ENCODE measurements around the gene OGA. TPM values are rescaled to one million over a fixed set of nuclear protein-coding genes. Genes with fewer than 3 reads are reported as not detected.

Gene OGA
- total RNA-seq, 2 donors from 2014 or later: 83.3 to 110 TPM

- ATAC-seq: peak; percentile 41
- H3K9me3 ChIP-seq: no peaks in the 10 kb centered on the region
- H3K27me3 ChIP-seq: peaks cover 0 to 12% of the 10 kb centered on the region in 2 donors
- H3K36me3 ChIP-seq (replicated peaks in 1 of 2; ENCODE audit: insufficient read depth in 1 of 2, low read depth in 2 of 2): peaks cover 0 to 2% of the 10 kb centered on the region in 2 donors
- peaks cover 53% of the 10 kb centered on the region for H3K4me1 ChIP-seq
- intact Hi-C loops (cut with DNase I): no loop called here
- H3K27ac ChIP-seq: no peak overlapping the region
- TF ChIP-seq, protein P1, sequence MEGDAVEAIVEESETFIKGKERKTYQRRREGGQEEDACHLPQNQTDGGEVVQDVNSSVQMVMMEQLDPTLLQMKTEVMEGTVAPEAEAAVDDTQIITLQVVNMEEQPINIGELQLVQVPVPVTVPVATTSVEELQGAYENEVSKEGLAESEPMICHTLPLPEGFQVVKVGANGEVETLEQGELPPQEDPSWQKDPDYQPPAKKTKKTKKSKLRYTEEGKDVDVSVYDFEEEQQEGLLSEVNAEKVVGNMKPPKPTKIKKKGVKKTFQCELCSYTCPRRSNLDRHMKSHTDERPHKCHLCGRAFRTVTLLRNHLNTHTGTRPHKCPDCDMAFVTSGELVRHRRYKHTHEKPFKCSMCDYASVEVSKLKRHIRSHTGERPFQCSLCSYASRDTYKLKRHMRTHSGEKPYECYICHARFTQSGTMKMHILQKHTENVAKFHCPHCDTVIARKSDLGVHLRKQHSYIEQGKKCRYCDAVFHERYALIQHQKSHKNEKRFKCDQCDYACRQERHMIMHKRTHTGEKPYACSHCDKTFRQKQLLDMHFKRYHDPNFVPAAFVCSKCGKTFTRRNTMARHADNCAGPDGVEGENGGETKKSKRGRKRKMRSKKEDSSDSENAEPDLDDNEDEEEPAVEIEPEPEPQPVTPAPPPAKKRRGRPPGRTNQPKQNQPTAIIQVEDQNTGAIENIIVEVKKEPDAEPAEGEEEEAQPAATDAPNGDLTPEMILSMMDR (IDR thresholded peaks at IDR 0.05): peak; percentile 76 to 91 (median 83)
- TF ChIP-seq POLR2A (IDR thresholded peaks at IDR 0.05): no peak
- DNase-seq: peak; percentile 62 to 72 (median 68)
- H3K4me3 ChIP-seq: no peak overlapping the region
- 39 to 46% methylated on average over 4 to 14 of the region's 14 CpGs for whole genome bisulfite sequencing, 2 donors
Measured at GRCh38 chr10:101780818-101781654, 37.2 kb downstream of the OGA start.

DNA sequence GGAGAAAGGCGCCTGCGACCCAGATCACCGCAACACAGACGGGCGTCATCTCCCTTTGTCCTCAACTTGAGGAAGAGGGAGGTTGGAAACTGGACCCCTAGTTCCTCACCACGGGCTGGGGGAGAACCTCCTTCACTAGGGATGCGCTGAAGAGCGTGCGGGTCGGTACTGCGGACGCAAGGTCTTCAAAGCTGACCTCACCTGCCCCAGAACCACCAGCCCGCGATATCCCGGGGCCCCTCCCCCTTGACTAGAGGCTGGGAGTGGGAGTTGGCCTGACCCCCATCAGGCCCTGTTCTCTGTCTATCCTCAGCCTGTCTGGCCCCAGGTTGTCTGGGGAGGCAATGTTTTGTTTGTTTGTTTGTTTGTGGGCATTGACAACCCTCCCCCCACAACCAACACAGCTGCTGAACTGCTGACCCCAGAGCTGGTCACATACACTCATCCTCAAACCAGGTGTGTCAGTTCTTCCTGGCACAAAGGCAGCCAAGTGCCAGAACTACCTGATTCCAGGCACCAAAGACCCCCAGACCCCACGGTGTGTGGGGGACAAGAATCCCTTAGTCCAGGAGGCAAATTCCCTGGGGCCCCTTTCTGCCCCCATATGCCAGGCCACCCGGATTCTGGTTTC, 37.9 kb downstream of the OGA start:
- no peak for ATAC-seq
- intact Hi-C loops (cut with DNase I): no loop called here
- 13 to 66% methylated on average over 2 to 17 of the region's 17 CpGs for WGBS, 2 donors
- peaks cover 0 to 15% of the 10 kb centered on the region in 2 donors for H3K27me3 ChIP-seq
- peaks cover 56% of the 10 kb centered on the region for H3K4me1 ChIP-seq
- TF ChIP-seq, protein P1 (IDR thresholded peaks at IDR 0.05): no peak
- TF ChIP-seq POLR2A (IDR thresholded peaks at IDR 0.05): no peak
- no peaks in the 10 kb centered on the region for H3K9me3 ChIP-seq
- no peak for DNase-seq
- H3K27ac ChIP-seq: no peak overlapping the region
- no peak overlapping the region for H3K4me3 ChIP-seq
- no peaks in the 10 kb centered on the region for H3K36me3 ChIP-seq (replicated peaks in 1 of 2; ENCODE audit: insufficient read depth in 1 of 2, low read depth in 2 of 2)

- 2% methylated on average over 23 to 49 of the region's 51 CpGs for WGBS, 2 donors
- DNase-seq (peak; percentile 80 to 86 (median 83)), ATAC-seq (peak; percentile 68)
- Histone ChIP-seq H3K4me1 (peaks cover 63% of the 10 kb centered on the region), H3K36me3 (replicated peaks in 1 of 2; ENCODE audit: insufficient read depth in 1 of 2, low read depth in 2 of 2) (no peaks in the 10 kb centered on the region), H3K27ac (no peak overlapping the region), H3K9me3 (no peaks in the 10 kb centered on the region), H3K27me3 (peaks cover 0 to 21% of the 10 kb centered on the region in 2 donors), H3K4me3 (peak overlapping the region in 1 of 2 donors; percentile 14)
- intact Hi-C loops (cut with DNase I): loop anchor here (10.0 kb wide), 2 partner anchors 175 to 565 kb away; no protein-coding TSS in a partner anchor
- TF ChIP-seq, protein P1 (IDR thresholded peaks at IDR 0.05): peak; percentile 75 to 93 (median 82)
- TF ChIP-seq POLR2A (IDR thresholded peaks at IDR 0.05): no peak
Measured at GRCh38 chr10:101779544-101780186, 38.6 kb downstream of the OGA start.

GRCh38 chr10:101778781-101779543, 39.3 kb downstream of the OGA start:
- peak overlapping the region in 1 of 2 donors; percentile 14 for H3K4me3 ChIP-seq
- H3K4me1 ChIP-seq: peaks cover 67% of the 10 kb centered on the region
- no peak overlapping the region for H3K27ac ChIP-seq
- peak; percentile 39 for ATAC-seq
- peaks cover 0 to 26% of the 10 kb centered on the region in 2 donors for H3K27me3 ChIP-seq
- TF ChIP-seq, protein P1 (IDR thresholded peaks at IDR 0.05): peak in 1 of 7 experiments; percentile 3
- TF ChIP-seq POLR2A (IDR thresholded peaks at IDR 0.05): no peak
- no peaks in the 10 kb centered on the region for H3K9me3 ChIP-seq
- intact Hi-C loops (cut with DNase I): loop anchor here (10.0 kb wide), 2 partner anchors 174 to 564 kb away; no protein-coding TSS in a partner anchor
- no peaks in the 10 kb centered on the region for H3K36me3 ChIP-seq (replicated peaks in 1 of 2; ENCODE audit: insufficient read depth in 1 of 2, low read depth in 2 of 2)
- peak; percentile 34 to 55 (median 42) for DNase-seq
- 2 to 5% methylated on average over 38 to 58 of the region's 58 CpGs for WGBS, 2 donors
